ENCODE data around the gene ELOVL5.

Gene ELOVL5

DNA sequence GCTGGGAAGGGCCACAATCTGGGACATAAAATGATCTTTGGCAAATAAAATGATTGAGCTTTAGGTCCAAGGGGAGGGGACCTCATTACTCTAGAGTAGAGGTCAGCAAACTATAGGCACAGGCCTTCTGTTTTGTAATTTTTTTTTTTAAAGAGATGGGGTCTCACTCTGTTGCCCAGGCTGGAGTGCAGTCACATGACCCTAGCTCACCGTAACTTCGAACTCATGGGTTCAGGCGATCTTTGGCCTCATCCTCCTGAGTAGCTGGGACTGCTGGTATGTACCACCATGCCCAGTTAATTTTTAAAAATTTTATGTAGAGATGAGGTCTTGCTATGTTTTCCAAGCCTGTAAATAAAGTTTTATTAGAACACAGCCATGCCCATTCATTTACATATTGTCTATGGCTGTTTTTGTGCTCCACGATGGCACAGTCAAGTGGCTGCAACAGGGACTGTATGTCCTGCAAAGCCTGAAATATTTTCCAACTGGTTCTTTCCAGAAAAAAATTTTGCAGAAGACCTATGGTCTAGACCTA is 82.1 kb downstream of the ELOVL5 start:
- DNase-seq = no peak

DNA sequence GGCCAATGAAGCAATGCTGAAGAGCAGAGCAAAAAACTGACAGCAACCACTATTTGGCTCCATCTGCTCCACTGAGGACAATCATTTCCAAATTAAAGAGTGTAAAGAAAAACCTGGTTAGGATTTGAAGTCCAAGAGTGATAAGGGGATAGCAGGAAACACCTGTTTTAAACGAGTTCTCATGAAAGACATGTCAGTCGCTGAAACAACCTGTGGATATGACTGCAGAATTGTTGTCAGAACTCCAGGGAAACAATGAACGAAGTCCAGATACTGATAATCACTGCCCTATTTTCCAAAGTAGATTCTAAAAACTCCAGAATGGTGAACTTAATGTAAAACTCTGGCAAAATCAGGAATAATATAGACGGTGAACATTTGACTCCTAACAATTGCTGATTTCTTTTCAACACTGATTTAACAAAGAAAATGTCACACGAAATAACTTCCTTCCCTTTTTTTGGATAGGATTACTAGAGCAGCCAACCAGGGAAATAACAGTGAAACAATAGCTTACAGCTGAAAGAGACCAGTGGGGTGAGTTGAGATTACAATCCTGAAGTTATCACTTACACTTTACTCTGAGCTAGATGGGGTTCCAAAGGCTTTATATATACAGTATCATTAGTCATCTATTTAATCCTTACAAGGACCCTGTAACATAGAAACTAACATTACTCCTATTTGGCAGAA is 83.7 kb downstream of the ELOVL5 start:
- no peak for DNase-seq

- DNase-seq = no peak
These were observed 84.4 kb downstream of the ELOVL5 start for GRCh38 chr6:53264337-53264736.

- no peak for DNase-seq
These were observed 84.8 kb downstream of the ELOVL5 start for GRCh38 chr6:53263917-53264316.

GRCh38 chr6:53259860-53260580 is 88.7 kb downstream of the ELOVL5 start:
- no peak for DNase-seq

- no peak for DNase-seq
These were observed 90.0 kb downstream of the ELOVL5 start for GRCh38 chr6:53258774-53259155.

GRCh38 chr6:53258076-53258773 is 90.5 kb downstream of the ELOVL5 start:
- DNase-seq = no peak

DNA sequence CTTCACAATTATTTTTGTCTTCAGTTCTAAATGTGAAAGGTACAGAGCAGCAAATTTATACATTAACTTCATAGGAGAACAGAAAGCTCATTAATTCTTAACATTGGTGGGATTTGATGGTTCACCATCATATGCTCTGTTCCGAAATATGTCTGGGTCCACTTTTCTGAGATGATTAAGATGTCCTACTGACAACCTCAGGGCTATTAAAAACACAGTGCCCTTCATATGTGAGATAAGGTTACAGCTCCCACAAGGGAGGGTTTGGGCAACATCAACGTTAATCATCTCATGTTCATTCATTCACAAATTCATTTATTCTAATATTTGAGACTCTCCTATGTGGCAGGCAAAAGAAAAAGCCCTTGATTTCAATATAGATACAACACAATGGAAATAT is 91.2 kb downstream of the ELOVL5 start:
- DNase-seq = no peak

DNA sequence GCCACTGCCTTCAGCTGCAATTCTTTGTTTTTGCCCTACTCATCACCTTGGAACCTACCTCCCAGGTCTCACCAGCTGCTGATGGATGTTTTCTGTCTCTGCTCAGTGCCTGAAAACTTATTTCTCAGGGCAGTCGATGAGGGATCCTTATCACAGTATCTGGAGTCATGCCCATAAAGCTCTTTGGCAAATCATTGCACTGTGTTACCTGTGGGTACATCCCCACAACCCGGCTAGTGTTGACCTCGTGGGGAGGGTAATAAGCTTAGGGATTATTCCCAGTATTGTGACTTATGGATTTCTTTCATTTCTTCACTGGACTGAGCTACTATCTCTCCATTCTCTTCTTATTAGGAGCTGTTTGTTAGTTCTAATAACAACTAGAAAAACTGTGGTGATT is 91.7 kb downstream of the ELOVL5 start:
- DNase-seq = no peak

GRCh38 chr6:53252177-53252692 is 96.5 kb downstream of the ELOVL5 start:
- no peak for DNase-seq

DNA sequence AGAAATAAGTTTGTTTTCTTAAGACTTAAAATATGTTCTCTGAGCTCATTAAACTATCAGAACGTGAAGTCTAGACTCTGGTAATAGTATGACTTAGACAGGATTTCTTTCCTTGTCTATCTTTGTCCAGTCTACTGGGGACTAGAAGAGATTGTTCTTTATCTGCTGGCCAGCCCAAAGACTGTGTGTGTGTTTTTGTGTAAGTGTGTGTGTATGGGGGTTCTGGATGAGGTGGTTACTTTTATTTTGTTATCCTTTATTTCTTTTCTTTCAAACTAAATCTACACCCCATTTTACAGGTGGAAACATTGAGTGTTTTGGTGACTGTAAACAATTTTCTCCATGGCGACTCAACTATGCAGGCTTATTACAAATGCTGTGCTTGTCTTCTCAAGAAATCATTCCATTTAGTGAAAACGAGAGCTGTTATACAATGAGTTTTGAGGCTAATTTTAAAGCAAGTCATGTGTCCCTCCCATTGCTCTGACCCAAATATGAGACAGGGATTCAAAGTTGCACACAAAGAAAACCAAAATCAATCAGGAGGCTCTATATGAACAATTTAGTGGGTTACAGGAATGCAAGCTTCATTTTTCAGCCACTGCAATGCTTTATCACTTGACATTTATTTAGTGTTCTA is 97.6 kb downstream of the ELOVL5 start:
- DNase-seq = no peak

DNA sequence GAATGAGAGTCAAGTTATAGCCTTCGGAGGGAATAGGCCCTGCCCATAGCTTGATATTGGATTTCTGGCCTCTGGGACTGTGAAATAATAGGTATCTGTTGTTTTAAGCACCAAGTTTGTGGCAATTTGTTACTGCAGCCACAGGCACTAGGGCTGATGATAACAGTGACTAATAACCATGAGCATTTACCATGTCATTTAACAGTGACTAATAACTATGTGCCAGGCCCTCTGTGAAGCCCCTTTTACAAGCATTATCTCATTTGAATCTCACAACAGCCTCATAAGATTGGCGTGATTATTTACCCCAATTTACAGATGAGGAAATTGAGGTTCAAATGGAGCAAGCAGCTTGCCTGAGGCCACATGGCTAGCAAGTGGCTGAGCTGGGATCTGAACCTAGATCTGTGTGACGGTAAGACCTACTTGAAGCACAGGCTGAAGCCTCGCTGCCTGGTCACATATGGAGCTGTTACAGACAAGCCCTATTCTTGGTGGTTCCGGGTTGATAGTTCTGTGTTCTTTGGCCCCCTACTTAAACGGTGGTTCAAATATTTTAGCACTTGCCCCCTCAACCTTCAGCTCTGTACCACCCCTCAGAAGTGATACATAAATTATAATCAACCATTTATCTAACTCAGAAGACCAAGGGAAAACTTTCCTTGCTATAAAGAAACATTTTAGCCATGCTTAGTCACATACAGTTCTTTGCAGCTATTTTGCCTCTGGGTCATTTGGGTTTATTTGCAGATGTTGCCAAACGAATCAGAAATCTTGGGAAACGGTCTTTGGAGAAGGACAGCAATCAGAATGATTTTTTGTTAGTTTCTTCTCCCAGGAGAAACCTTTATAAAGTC is 98.3 kb downstream of the ELOVL5 start:
- DNase-seq = no peak

- no peak for DNase-seq
These were observed 101.8 kb downstream of the ELOVL5 start for GRCh38 chr6:53246924-53247323.

DNA sequence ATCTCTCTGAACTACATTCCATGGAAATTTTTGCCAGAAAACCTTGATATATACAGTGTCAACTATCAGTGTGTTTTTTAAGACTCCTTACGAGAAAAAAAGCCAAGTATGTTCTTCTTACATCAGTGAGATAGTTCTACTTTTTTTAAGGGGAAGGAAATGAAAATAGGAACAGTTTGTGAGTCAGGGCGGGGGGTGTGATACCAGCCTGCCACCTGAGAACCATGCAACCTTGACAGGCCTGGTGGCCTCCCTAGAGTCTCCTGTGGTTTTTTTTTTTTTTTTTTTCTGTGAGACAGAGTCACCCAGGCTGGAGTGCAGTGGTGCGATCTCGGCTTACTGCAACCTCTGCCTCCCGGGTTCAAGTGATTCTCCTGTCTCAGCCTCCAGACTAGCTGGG is 103.8 kb downstream of the ELOVL5 start:
- DNase-seq = no peak

DNA sequence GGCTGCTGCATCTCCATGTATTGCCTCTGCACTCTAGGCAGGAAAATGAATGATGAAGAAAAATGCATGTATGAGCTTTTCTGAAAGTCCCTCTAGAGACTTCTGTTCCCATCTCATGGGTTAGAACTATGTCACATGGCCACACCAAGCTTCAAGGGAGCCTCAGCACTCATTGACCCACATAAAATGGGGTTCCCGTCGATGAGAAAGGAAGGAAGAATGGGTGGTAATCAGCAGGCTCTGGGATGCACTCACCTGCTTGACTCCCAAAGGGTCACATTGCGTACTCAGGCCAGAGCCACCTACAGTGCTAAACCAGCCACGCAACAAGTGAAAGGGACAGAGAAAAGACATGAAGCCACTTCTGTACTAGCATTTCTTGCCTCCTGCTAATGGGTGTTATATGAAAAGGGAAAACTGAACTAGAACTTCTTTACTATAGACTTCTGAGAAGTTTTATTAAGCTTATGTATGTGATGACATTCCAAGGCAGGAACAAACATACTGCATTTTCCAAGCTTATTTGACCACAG is 104.3 kb downstream of the ELOVL5 start:
- DNase-seq = no peak

- no peak for DNase-seq
These were observed 106.8 kb downstream of the ELOVL5 start for GRCh38 chr6:53241938-53242337.

GRCh38 chr6:53240761-53241160 is 108.0 kb downstream of the ELOVL5 start:
- DNase-seq = no peak

DNA sequence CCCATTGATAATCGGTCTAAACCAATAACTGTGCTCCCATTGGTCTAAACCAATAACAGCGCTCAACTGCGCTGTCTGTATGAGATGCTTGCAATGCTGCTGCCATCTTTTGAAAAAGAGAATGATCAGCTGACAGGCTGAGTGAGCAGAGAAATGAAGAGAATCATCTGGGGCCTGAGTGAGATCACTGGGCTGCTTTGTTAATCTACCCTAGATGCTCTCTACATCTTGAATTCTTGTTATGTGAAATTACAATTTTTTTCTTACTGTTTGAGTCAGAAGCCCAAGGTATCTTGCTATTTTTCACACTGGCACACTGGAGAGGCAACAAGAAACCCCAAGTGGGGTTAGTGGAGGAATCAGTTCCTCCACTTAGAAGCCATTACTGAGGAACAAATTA is 108.6 kb downstream of the ELOVL5 start:
- no peak for DNase-seq

- DNase-seq = no peak
These were observed 109.2 kb downstream of the ELOVL5 start for GRCh38 chr6:53239526-53239925.

DNA sequence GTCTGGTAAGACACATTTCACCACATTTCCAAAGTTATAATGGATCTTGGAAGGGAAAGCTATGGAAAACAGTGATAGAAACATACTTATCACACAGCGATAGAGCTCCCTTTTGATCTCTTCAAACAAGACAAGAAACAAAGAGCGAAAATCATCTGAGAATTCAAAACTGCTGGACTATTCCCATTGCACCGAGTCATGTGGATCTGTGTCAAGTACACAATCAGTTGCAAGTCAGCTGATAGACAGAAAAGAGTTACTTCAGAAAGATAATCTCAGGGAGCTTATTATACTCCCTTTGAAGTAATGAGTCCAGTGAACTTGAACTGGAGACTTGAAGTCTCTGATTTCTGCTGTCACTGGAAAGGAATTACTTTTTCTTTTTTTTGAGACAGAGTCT is 110.4 kb downstream of the ELOVL5 start:
- no peak for DNase-seq

DNA sequence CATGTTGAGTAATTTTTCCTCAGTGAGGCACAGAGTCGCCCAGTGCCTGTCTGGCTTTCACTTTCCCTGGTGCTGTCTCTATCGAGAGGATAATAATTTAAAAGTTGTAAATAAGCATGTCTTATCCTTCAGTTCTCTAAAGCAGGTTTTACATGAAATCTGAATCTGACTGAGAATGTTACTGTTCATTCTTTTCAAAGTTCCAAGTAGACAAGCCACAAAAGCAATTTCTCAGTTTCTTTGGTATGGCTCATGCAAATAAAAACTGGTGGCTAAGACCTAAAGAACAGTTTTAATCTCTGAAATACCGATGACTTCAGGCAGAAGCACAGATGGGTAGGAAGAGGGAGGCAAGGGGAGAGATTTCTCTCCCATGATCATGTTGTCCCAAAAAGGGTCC is 112.5 kb downstream of the ELOVL5 start:
- DNase-seq = no peak

DNA sequence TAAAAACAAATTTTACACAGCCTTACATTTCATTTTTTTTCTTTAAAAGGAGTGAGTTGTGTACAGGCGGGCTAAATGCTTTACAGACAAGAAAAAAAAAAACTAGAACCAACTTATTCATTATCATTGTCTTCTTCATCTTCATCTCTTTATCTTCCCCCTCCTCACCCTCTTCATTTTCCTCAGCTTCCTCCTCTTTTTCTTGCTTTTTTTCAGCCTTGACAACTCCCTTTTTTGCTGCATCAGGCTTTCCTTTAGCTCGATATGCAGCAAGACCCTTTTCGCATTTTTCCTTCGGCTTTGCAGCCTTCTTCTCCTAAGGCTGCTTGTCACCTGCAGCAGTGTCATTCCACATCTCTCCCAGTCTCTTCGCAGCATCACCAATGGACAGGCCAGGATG is 113.2 kb downstream of the ELOVL5 start:
- no peak for DNase-seq

Data from NCI-H345 (cell line).